ENCODE measurements around the gene TMEM150B. TPM values are rescaled to one million over a fixed set of nuclear protein-coding genes. Genes with fewer than 3 reads are reported as not detected.

TMEM150B gene
- total and polyA plus RNA-seq, 2 of the 13 experiments (the other 11 are each of a cell fraction or from before 2014, with no cell fraction given), result 1.3 to 1.8 TPM

DNA sequence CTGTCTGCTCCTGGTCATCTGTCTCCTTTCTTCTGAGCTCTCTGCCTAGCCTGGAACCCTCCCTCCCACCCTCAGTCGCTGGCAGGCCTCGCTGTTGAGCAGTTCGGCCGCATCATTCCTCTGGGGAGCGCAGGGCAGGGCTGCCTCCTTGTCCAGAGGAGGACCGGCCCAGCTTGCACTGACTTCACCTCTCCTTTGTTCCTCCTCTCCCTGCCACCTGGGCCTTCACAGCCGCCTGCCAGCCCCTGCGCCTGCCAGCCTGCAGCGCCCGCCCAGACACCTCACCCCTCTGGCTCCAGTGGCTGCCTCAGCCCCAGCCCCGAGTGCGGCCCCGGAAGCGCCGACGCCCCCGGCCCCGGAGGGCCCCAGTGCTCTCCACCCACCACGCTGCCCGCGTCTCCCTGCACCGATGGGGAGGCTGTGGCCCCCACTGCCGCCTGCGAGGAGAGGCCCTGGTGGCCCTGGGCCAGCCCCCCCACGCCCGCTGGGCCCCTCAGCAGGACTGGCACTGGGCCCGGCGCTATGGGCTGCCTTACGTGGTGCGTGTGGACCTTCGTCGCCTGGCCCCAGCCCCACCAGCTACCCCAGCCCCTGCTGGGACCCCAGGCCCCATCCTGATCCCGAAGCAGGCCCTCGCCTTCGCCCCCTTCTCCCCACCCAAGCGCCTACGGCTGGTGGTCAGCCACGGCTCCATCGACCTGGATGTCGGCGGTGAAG is 21.7 kb upstream of the TMEM150B start:
- Histone ChIP-seq H3K36me3 (replicated peaks in 1 of 2; ENCODE audit: control insufficient read depth in 1 of 2, insufficient read depth in 2 of 2, low read length in 2 of 2) (peaks cover 2 to 7% of the 10 kb centered on the region in 2 experiments; a peak in 3 of 5 replicates), H3K27me3 (ENCODE audit: control insufficient read depth in 1 of 2, insufficient read depth in 2 of 2, low read length in 2 of 2) (peaks cover 3 to 5% of the 10 kb centered on the region in 2 experiments; a peak in 4 of 5 replicates), H4K20me1 (ENCODE audit: insufficient read depth, low read length) (no peaks in the 10 kb centered on the region), H2AFZ (ENCODE audit: low read length) (no peak overlapping the region), H3K79me2 (ENCODE audit: insufficient read depth, low read length) (no peaks in the 10 kb centered on the region), H3K4me3 (replicated peaks in 1 of 3; ENCODE audit: insufficient read depth in 1 of 3, low read depth in 2 of 3, low read length in 3 of 3) (no peak overlapping the region), H3K27ac (ENCODE audit: extremely low read length, insufficient read depth, low read length) (no peak overlapping the region), H3K9ac (ENCODE audit: insufficient read depth, low read depth, low read length) (no peak overlapping the region), H3K4me1 (ENCODE audit: insufficient read depth, low read length) (no peaks in the 10 kb centered on the region), H3K4me2 (ENCODE audit: low read depth, low read length) (no peak overlapping the region), H3K9me3 (ENCODE audit: low read length) (no peaks in the 10 kb centered on the region)
- no peak for DNase-seq (ENCODE audit: low spot score)
- no peak for ATAC-seq
- ChIA-PET CTCF (ENCODE audit: low intra/inter-chr PET ratio, low total read pairs) (no interaction called here), POLR2A (no interaction called here)
- FAIRE-seq, result no peak
- TF ChIP-seq ZNF510 (CRISPR knock-in tag; IDR thresholded peaks at IDR 0.05; ENCODE audit: low read depth) (no peak), KDM1A (CRISPR knock-in tag; IDR thresholded peaks at IDR 0.05) (no peak), ONECUT2 (CRISPR knock-in tag; IDR thresholded peaks at IDR 0.05) (no peak), ZNF563 (CRISPR knock-in tag; IDR thresholded peaks at IDR 0.05) (no peak), NCOA1 (CRISPR knock-in tag; IDR thresholded peaks at IDR 0.05) (no peak), ZNF713 (CRISPR knock-in tag; IDR thresholded peaks at IDR 0.05) (no peak), ZEB1 (IDR thresholded peaks at IDR 0.05; ENCODE audit: insufficient replicate concordance, low read depth) (no peak), MIER3 (CRISPR knock-in tag; IDR thresholded peaks at IDR 0.05; ENCODE audit: borderline replicate concordance) (no peak), SPEN (CRISPR knock-in tag; IDR thresholded peaks at IDR 0.05; ENCODE audit: low read depth) (no peak), KMT2B (CRISPR knock-in tag; IDR thresholded peaks at IDR 0.05) (no peak), ZNF44 (CRISPR knock-in tag; IDR thresholded peaks at IDR 0.05) (no peak), PLRG1 (conservative IDR thresholded peaks at IDR 0.05) (no peak), SOX5 (CRISPR knock-in tag; IDR thresholded peaks at IDR 0.05; ENCODE audit: borderline replicate concordance) (no peak), ZNF644 (CRISPR knock-in tag; IDR thresholded peaks at IDR 0.05; ENCODE audit: low read depth) (no peak), ZNF205 (CRISPR knock-in tag; IDR thresholded peaks at IDR 0.05) (no peak)
- TF ChIP-seq, protein P1, sequence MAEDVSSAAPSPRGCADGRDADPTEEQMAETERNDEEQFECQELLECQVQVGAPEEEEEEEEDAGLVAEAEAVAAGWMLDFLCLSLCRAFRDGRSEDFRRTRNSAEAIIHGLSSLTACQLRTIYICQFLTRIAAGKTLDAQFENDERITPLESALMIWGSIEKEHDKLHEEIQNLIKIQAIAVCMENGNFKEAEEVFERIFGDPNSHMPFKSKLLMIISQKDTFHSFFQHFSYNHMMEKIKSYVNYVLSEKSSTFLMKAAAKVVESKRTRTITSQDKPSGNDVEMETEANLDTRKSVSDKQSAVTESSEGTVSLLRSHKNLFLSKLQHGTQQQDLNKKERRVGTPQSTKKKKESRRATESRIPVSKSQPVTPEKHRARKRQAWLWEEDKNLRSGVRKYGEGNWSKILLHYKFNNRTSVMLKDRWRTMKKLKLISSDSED (CRISPR knock-in tag; IDR thresholded peaks at IDR 0.05), result no peak
- intact Hi-C loops (cut with micrococcal nuclease; ENCODE audit: unreplicated experiment) (no loop called here), in situ Hi-C loops (cut with HindIII; ENCODE audit: extremely low pct_ligation_motif_present, low pct_unique_long_range_greater_than_20kb) (no loop called here)
- 94% methylated on average over 15 of the region's 41 CpGs for WGBS (ENCODE audit: low lambda C conversion rate)
- BruUV-seq (replicated peaks), result no TSS peak

Data from HepG2 (cell line).